Measurements from ENCODE around the gene NDUFC1. TPM values are rescaled to one million over a fixed set of nuclear protein-coding genes. Genes with fewer than 3 reads are reported as not detected.
A peak's percentile ranks its signal among the peaks of the same experiment; 100 is the strongest.

NDUFC1 gene
- total and polyA plus RNA-seq, 2 of the 8 experiments (the other 6 are each of a cell fraction or from before 2014, with no cell fraction given) = 41.9 to 62.0 TPM

DNA sequence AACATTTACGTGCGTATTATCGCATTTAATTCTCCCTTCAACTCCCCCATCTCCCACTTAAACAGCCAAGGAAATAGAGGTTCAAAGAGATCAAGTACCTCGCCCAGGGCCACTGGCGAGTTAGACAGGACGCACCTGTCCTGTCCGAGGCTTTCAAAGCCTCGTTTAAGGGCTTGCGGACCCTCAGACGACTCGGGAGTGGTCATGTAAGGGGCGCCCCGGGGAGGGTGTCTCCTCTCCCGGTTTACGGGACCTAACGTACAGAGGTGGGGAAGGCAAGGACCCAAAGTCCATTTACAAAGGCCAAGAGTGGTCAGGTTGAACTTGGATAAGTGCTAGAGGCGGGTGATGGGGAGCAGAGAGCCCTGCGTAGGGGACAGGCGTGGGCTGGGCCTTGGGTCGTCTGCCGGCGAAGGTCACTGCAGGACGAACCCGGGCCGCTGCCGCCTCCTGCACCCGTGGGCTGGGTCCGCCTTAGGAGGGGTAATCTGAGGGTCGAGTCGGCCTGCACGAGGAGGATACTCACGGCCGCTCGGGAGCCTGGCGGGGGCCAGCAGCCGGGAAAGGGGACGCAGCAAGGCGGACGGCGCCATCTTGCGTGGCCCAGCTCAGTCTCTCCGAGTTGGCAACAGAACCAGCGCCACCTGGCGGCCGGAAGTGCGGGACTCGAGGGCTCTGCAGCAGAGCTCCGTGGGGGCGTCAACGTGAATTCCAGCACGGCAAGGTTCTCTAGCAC, 6.9 kb downstream of the NDUFC1 start (continued):
- TF ChIP-seq FOSL1 (IDR thresholded peaks at IDR 0.05; ENCODE audit: insufficient read depth, low read depth, low read length) (no peak), KDM5A (IDR thresholded peaks at IDR 0.05; ENCODE audit: low read length) (0 out of 2 replicates have a peak, but pooled peaks have one; percentile 46), TAF1 (IDR thresholded peaks at IDR 0.05; ENCODE audit: low read depth, low read length) (peak; percentile 96), CTBP2 (IDR thresholded peaks at IDR 0.05; ENCODE audit: borderline replicate concordance, insufficient read depth, insufficient read length, low read length) (no peak), SP2 (IDR thresholded peaks at IDR 0.05; ENCODE audit: low read length) (no peak), ZNF274 (IDR thresholded peaks at IDR 0.05; ENCODE audit: borderline replicate concordance, extremely low read depth, low read length) (no peak), ATF3 (IDR thresholded peaks at IDR 0.05; ENCODE audit: insufficient read depth, low read depth, low read length) (no peak), BCL11A (IDR thresholded peaks at IDR 0.05; ENCODE audit: low read depth in 2 of 2, low read length in 2 of 2) (no peak), SP4 (IDR thresholded peaks at IDR 0.05; ENCODE audit: low read length) (0 out of 2 replicates have a peak, but pooled peaks have one; percentile 56), ASH2L (IDR thresholded peaks at IDR 0.05; ENCODE audit: low read length) (peak; percentile 89), SP1 (IDR thresholded peaks at IDR 0.05; ENCODE audit: low read depth, low read length) (no peak), NRF1 (IDR thresholded peaks at IDR 0.05; ENCODE audit: low read depth, low read length) (no peak), RBBP5 (IDR thresholded peaks at IDR 0.05; ENCODE audit: borderline replicate concordance, low read depth, low read length) (peak; percentile 91; the same call in 1 of the 2 replicates), YY1 (IDR thresholded peaks at IDR 0.05; ENCODE audit: low read depth, low read length) (peak; percentile 98), TBP (IDR thresholded peaks at IDR 0.05; ENCODE audit: low read depth, low read length) (peak; percentile 81), SIX5 (IDR thresholded peaks at IDR 0.05; ENCODE audit: low read depth, low read length) (no peak), USF2 (IDR thresholded peaks at IDR 0.05; ENCODE audit: low read length) (no peak), POLR2AphosphoS5 (IDR thresholded peaks at IDR 0.05; ENCODE audit: low read depth, low read length) (peak; percentile 87), GTF2F1 (IDR thresholded peaks at IDR 0.05; ENCODE audit: borderline replicate concordance, low read depth, low read length) (no peak), RFX5 (IDR thresholded peaks at IDR 0.05; ENCODE audit: borderline replicate concordance, low read depth, low read length) (no peak), CHD1 (IDR thresholded peaks at IDR 0.05; ENCODE audit: low read depth, low read length) (no peak), KDM4A (IDR thresholded peaks at IDR 0.05; ENCODE audit: low read depth, low read length, severe bottlenecking) (peak; percentile 86), HDAC2 (IDR thresholded peaks at IDR 0.05; ENCODE audit: borderline replicate concordance in 1 of 2, low read depth in 2 of 2, low read length in 2 of 2) (peak; percentile 59; a peak in 1 of 4 replicates), MAFK (IDR thresholded peaks at IDR 0.05; ENCODE audit: low read depth, low read length) (no peak; the same call in 1 of the 2 replicates)
